GM18861 (cell line): ENCODE measurements around the gene TULP4.
A peak's percentile ranks its signal among the peaks of the same experiment; 100 is the strongest.

Experiments used
- ATAC-seq: cut with Tn5 transposase; IDR thresholded peaks from one replicate; pipeline ENCODE4 v1.9.1; 2021; ENCODE audit not compliant: unreplicated experiment

Gene TULP4

GRCh38 chr6:158416883-158417759 lies 104.9 kb downstream of the TULP4 start:
- no peak for ATAC-seq

- no peak for ATAC-seq
These were observed 105.5 kb downstream of the TULP4 start for GRCh38 chr6:158417760-158418098.

GRCh38 chr6:158418501-158418900 lies 106.2 kb downstream of the TULP4 start:
- no peak for ATAC-seq

- ATAC-seq = no peak
These were observed 107.2 kb downstream of the TULP4 start for GRCh38 chr6:158419339-158419909.

GRCh38 chr6:158421381-158421780 lies 109.1 kb downstream of the TULP4 start:
- no peak for ATAC-seq

- no peak for ATAC-seq
These were observed 110.5 kb downstream of the TULP4 start for GRCh38 chr6:158422629-158423238.

- no peak for ATAC-seq
These were observed 118.8 kb downstream of the TULP4 start for GRCh38 chr6:158431036-158431435.

GRCh38 chr6:158431560-158431959 lies 119.3 kb downstream of the TULP4 start:
- ATAC-seq = no peak

GRCh38 chr6:158437571-158437970 lies 125.3 kb downstream of the TULP4 start:
- no peak for ATAC-seq

- no peak for ATAC-seq
These were observed 126.0 kb downstream of the TULP4 start for GRCh38 chr6:158438226-158438625.

GRCh38 chr6:158439255-158439654 lies 127.0 kb downstream of the TULP4 start:
- ATAC-seq = peak; percentile 76

- ATAC-seq = no peak
These were observed 129.5 kb downstream of the TULP4 start for GRCh38 chr6:158441716-158442215.

GRCh38 chr6:158442306-158442705 lies 130.0 kb downstream of the TULP4 start:
- ATAC-seq = no peak

- no peak for ATAC-seq
These were observed 133.3 kb downstream of the TULP4 start for GRCh38 chr6:158445426-158446085.

- no peak for ATAC-seq
These were observed 136.6 kb downstream of the TULP4 start for GRCh38 chr6:158448856-158449255.

- ATAC-seq = no peak
These were observed 139.9 kb downstream of the TULP4 start for GRCh38 chr6:158452191-158452590.

- ATAC-seq = no peak
These were observed 144.9 kb downstream of the TULP4 start for GRCh38 chr6:158457131-158457530.

GRCh38 chr6:158457616-158458278 lies 145.5 kb downstream of the TULP4 start:
- no peak for ATAC-seq

- ATAC-seq = no peak
These were observed 147.5 kb downstream of the TULP4 start for GRCh38 chr6:158459726-158460125.

- no peak for ATAC-seq
These were observed 148.4 kb downstream of the TULP4 start for GRCh38 chr6:158460602-158461169.

- ATAC-seq = no peak
These were observed 149.7 kb downstream of the TULP4 start for GRCh38 chr6:158461954-158462353.
